Osteoblast (primary cell): ENCODE measurements around the gene LMO7. TPM values are rescaled to one million over a fixed set of nuclear protein-coding genes. Genes with fewer than 3 reads are reported as not detected.

Experiments
- DNase-seq: peaks from one replicate; pipeline ENCODE4 v3.0.0; 2011; ENCODE audit warnings: low spot score, mixed read lengths; ENCODE audit not compliant: insufficient read length; ENCODE audit errors: missing footprints
- H2AFZ ChIP-seq: 2 replicates; pipeline ENCODE4 v1.6.0; 2011; ENCODE audit warnings: mild to moderate bottlenecking, low read length
- H3K27ac ChIP-seq: 2 replicates; pipeline ENCODE4 v1.5.1; 2011; ENCODE audit warnings: mild to moderate bottlenecking, low read depth, low read length, moderate library complexity
- H3K27me3 ChIP-seq: 2 replicates; pipeline ENCODE4 v1.6.0; 2012; ENCODE audit warnings: mild to moderate bottlenecking, control low read depth, inconsistent platforms, low read length, moderate library complexity; ENCODE audit not compliant: insufficient read depth
- H3K36me3 ChIP-seq: 2 replicates; pipeline ENCODE4 v1.5.1; 2011; ENCODE audit warnings: mild to moderate bottlenecking, low read length, control low read depth, moderate library complexity; ENCODE audit not compliant: insufficient read depth
- H3K4me1 ChIP-seq: 2 replicates; pipeline ENCODE4 v1.5.1; 2011; ENCODE audit warnings: mild to moderate bottlenecking, low read length, control low read depth, moderate library complexity; ENCODE audit not compliant: insufficient read depth
- H3K4me2 ChIP-seq: 2 replicates; pipeline ENCODE4 v1.6.0; 2011; ENCODE audit warnings: mild to moderate bottlenecking, low read length; ENCODE audit not compliant: insufficient read depth
- H3K4me3 ChIP-seq: fragments of 200-600 bp; sonication (generic); 3 replicates; pipeline ENCODE4 v1.5.1; 2012; ENCODE audit warnings: mild to moderate bottlenecking, low read length, inconsistent platforms; ENCODE audit not compliant: insufficient read depth
- H3K79me2 ChIP-seq: 2 replicates; pipeline ENCODE4 v1.6.0; 2012; ENCODE audit warnings: mild to moderate bottlenecking, low read length, control low read depth, inconsistent platforms; ENCODE audit not compliant: insufficient read depth
- H3K9me3 ChIP-seq: 2 replicates; pipeline ENCODE4 v1.5.1; 2011; ENCODE audit warnings: low read depth, low read length, control low read depth
- H4K20me1 ChIP-seq: 2 replicates; pipeline ENCODE4 v1.6.0; 2012; ENCODE audit warnings: mild to moderate bottlenecking, low read length, control low read depth; ENCODE audit not compliant: insufficient read depth
- total RNA-seq: library from RNA; depleted of rRNA; stranded (reverse); fragments of >200 nt; gene quantifications from 2 replicates; pipeline ENCODE4 v1.2.3, GENCODE V29; 2012
- TF ChIP-seq, protein P1 (sequence below): IDR thresholded peaks from 2 replicates; pipeline ENCODE4 v1.5.1; 2011; ENCODE audit warnings: mild to moderate bottlenecking, low read depth, low read length, moderate library complexity; ENCODE audit errors: extremely low read depth

Gene LMO7
- total RNA-seq, 1 donor = 536 TPM

DNA sequence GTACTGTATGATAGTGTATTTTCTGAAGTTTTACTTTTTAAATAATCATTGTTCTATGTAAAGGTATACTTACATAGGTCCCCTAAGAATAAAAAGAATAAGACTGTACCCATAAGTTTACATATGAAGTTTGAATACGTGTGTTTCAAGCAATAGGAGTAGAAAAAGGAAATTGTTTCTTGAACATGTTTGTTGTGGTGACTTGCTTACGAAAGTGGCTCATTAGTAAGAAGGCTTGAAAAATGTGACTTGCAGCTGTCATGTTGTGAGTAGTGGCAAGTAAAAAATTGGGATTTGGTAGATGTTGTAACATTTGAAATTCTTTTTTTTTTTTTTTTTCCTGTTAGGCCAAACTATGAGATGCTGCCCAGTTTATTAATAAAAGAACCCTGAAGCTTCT, 203.3 kb downstream of the LMO7 start:
- Histone ChIP-seq H2AFZ (no peak overlapping the region), H3K36me3 (peaks cover 99% of the 10 kb centered on the region), H3K4me3 (no peak overlapping the region), H3K79me2 (peaks cover 72% of the 10 kb centered on the region), H3K27ac (no peak overlapping the region), H3K4me1 (no peaks in the 10 kb centered on the region), H4K20me1 (peaks cover 22% of the 10 kb centered on the region), H3K9me3 (no peaks in the 10 kb centered on the region), H3K27me3 (no peaks in the 10 kb centered on the region), H3K4me2 (no peak overlapping the region)
- DNase-seq = no peak
- TF ChIP-seq, protein P1, sequence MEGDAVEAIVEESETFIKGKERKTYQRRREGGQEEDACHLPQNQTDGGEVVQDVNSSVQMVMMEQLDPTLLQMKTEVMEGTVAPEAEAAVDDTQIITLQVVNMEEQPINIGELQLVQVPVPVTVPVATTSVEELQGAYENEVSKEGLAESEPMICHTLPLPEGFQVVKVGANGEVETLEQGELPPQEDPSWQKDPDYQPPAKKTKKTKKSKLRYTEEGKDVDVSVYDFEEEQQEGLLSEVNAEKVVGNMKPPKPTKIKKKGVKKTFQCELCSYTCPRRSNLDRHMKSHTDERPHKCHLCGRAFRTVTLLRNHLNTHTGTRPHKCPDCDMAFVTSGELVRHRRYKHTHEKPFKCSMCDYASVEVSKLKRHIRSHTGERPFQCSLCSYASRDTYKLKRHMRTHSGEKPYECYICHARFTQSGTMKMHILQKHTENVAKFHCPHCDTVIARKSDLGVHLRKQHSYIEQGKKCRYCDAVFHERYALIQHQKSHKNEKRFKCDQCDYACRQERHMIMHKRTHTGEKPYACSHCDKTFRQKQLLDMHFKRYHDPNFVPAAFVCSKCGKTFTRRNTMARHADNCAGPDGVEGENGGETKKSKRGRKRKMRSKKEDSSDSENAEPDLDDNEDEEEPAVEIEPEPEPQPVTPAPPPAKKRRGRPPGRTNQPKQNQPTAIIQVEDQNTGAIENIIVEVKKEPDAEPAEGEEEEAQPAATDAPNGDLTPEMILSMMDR = no peak

DNA sequence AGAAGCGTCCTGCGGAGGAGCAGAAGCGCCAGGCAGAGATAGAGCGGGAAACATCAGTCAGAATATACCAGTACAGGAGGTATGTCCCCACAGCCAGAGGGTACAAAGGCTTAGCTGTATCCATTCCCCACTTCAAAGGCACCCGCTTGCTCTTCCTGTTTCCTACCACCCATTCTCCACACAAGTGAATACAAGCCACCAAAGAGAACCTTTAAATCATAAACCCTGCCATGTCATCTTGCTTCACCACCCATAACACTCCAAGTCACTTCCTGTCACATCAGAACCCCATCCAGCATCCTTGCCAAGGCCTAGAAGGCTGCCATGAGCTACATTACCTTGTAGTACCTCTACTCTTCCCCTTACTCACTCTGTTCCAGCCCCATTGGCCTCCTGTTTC, 205.8 kb downstream of the LMO7 start:
- Histone ChIP-seq H2AFZ (no peak overlapping the region), H3K27me3 (no peaks in the 10 kb centered on the region), H3K79me2 (peaks cover 66% of the 10 kb centered on the region)

DNA sequence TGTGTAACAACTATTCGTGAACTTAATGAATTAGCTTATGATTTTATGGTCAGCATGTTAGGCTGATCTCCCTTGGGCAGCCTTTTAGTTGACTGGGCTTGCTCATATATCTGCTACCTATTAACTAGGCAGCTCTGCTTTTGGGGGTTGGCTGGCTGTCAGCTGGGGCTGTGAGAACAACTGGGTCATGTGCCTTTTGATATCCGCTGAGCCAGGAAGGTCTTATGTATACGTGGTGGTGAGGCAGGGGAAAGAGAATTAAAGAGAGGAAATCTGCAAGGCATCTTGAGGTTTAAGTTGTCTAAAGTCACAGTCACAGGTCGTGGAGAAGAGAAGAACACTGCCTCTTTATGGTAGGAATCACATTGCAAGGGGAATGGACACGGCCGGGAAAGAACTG, 206.9 kb downstream of the LMO7 start:
- H3K9me3 ChIP-seq = no peaks in the 10 kb centered on the region
- no peak overlapping the region for H3K4me2 ChIP-seq
- DNase-seq = no peak
- peaks cover 31% of the 10 kb centered on the region for H4K20me1 ChIP-seq
- H3K79me2 ChIP-seq = peaks cover 64% of the 10 kb centered on the region
- no peak overlapping the region for H3K27ac ChIP-seq
- no peaks in the 10 kb centered on the region for H3K4me1 ChIP-seq
- H3K4me3 ChIP-seq = no peak overlapping the region
- H3K36me3 ChIP-seq = peaks cover 97% of the 10 kb centered on the region
- TF ChIP-seq, protein P1 = no peak
- no peak overlapping the region for H2AFZ ChIP-seq
- H3K27me3 ChIP-seq = no peaks in the 10 kb centered on the region

More for the DNA sequence above, 205.8 kb downstream of the LMO7 start:
- TF ChIP-seq, protein P1 = no peak
- Histone ChIP-seq H3K9me3 (no peaks in the 10 kb centered on the region), H3K27ac (no peak overlapping the region), H3K4me3 (no peak overlapping the region), H3K4me2 (no peak overlapping the region), H3K36me3 (peaks cover 97% of the 10 kb centered on the region), H3K4me1 (no peaks in the 10 kb centered on the region), H4K20me1 (peaks cover 32% of the 10 kb centered on the region)
- no peak for DNase-seq

DNA sequence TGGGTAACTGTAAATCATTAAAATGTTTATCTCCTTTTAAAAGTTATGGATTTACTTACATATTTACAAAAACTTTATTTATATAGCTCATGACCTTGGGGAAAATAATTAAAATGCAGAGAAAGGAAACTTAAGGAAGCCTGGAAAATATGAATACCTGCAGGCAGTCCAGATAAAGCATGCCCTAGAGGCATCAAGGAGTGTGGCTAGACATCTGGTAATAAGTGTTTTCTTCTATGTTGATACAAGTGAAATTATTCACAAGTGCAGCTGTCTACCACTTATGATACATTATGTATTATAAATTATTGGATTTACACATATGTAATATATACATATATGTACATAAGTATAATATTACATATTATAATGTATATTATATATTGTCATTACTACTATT, 207.9 kb downstream of the LMO7 start:
- Histone ChIP-seq H3K4me3 (no peak overlapping the region), H3K79me2 (peaks cover 61% of the 10 kb centered on the region), H3K9me3 (no peaks in the 10 kb centered on the region), H2AFZ (no peak overlapping the region), H3K27me3 (no peaks in the 10 kb centered on the region), H3K36me3 (peaks cover 97% of the 10 kb centered on the region), H3K4me1 (no peaks in the 10 kb centered on the region), H3K27ac (no peak overlapping the region), H4K20me1 (peaks cover 33% of the 10 kb centered on the region), H3K4me2 (no peak overlapping the region)
- TF ChIP-seq, protein P1 = no peak
- DNase-seq = no peak
